ENCODE measurements around the gene ESYT1.

DNA sequence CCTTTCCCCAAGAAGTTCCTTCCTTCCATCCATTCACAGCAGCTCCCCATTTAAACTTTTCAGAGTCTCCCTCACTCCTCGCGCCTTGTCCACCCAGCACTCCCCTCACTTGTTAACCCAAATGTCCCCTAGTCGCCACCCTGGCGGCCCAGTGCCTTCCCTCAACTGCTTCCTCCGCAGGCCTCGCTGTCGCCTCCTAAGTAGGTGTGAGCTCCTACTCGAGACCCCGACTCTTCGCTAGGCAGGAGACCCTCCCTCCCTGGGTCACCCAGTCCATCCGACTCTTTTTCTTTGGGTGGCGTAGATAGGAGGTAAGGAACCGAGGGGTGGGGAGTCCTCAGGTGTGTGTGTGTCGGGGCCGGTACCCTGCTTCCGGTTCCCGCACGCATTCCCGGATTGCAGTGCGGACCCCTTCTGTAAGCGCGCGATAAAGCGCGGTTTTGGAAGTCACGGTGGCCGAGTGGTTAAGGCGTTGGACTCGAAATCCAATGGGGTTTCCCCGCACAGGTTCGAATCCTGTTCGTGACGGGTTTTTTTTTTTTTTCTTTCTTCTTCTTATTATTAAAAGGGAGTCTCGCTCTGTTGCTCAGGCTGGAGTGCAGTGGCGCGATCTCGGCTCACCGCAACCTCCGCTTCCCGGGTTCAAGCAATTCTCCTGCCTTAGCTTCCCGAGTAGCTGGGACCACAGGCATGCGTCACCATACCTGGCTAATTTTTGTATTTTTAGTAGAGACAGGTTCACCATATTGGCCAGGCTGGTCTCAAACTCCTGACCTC is 62.0 kb downstream of the ESYT1 start:
- TF ChIP-seq, protein P1, sequence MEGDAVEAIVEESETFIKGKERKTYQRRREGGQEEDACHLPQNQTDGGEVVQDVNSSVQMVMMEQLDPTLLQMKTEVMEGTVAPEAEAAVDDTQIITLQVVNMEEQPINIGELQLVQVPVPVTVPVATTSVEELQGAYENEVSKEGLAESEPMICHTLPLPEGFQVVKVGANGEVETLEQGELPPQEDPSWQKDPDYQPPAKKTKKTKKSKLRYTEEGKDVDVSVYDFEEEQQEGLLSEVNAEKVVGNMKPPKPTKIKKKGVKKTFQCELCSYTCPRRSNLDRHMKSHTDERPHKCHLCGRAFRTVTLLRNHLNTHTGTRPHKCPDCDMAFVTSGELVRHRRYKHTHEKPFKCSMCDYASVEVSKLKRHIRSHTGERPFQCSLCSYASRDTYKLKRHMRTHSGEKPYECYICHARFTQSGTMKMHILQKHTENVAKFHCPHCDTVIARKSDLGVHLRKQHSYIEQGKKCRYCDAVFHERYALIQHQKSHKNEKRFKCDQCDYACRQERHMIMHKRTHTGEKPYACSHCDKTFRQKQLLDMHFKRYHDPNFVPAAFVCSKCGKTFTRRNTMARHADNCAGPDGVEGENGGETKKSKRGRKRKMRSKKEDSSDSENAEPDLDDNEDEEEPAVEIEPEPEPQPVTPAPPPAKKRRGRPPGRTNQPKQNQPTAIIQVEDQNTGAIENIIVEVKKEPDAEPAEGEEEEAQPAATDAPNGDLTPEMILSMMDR (conservative IDR thresholded peaks at IDR 0.05; ENCODE audit: low read length): no peak
- no peak for TF ChIP-seq EZH2phosphoT487 (IDR thresholded peaks at IDR 0.05; ENCODE audit: borderline replicate concordance)
